KOPT-K1 (cell line): ENCODE results near the gene MYO9B.

Experiments used
- H3K27ac ChIP-seq: fragments of 200-600 bp; sonication (generic); 2 replicates; pipeline ENCODE4 v1.5.1; 2016; ENCODE audit warnings: antibody characterized with exemption, mild to moderate bottlenecking, low read depth, low read length; ENCODE audit not compliant: poor library complexity, severe bottlenecking
- H3K36me3 ChIP-seq: fragments of 200-600 bp; sonication (generic); 2 replicates; pipeline ENCODE4 v1.5.1; 2017; ENCODE audit warnings: antibody characterized with exemption, mild to moderate bottlenecking, low read length, moderate library complexity; ENCODE audit not compliant: insufficient read depth
- H3K9me3 ChIP-seq: fragments of 200-600 bp; sonication (generic); 2 replicates; pipeline ENCODE4 v1.5.1; 2017; ENCODE audit warnings: antibody characterized with exemption, low read length, mild to moderate bottlenecking; ENCODE audit not compliant: insufficient read depth, poor library complexity, severe bottlenecking

MYO9B gene

GRCh38 chr19:17076543-17076991, 990 bp downstream of the MYO9B start:
- H3K27ac ChIP-seq = peak overlapping the region; percentile 89
- no peaks in the 10 kb centered on the region for H3K9me3 ChIP-seq
- peaks cover 49% of the 10 kb centered on the region for H3K36me3 ChIP-seq

- H3K27ac ChIP-seq = peak overlapping the region; percentile 89
- peaks cover 44% of the 10 kb centered on the region for H3K36me3 ChIP-seq
- no peaks in the 10 kb centered on the region for H3K9me3 ChIP-seq
These were observed 2.0 kb downstream of the MYO9B start for GRCh38 chr19:17077447-17078028.

- Histone ChIP-seq H3K36me3 (peaks cover 36% of the 10 kb centered on the region), H3K27ac (no peak overlapping the region), H3K9me3 (no peaks in the 10 kb centered on the region)
These were observed 2.7 kb downstream of the MYO9B start for GRCh38 chr19:17078036-17078919.

GRCh38 chr19:17078920-17079709, 3.5 kb downstream of the MYO9B start:
- Histone ChIP-seq H3K9me3 (no peaks in the 10 kb centered on the region), H3K27ac (no peak overlapping the region), H3K36me3 (peaks cover 33% of the 10 kb centered on the region)

GRCh38 chr19:17079710-17080439, 4.3 kb downstream of the MYO9B start:
- Histone ChIP-seq H3K27ac (no peak overlapping the region), H3K9me3 (no peaks in the 10 kb centered on the region), H3K36me3 (peaks cover 33% of the 10 kb centered on the region)

GRCh38 chr19:17080440-17080801, 4.8 kb downstream of the MYO9B start:
- Histone ChIP-seq H3K27ac (no peak overlapping the region), H3K36me3 (peaks cover 37% of the 10 kb centered on the region)

GRCh38 chr19:17081672-17082630, 6.4 kb downstream of the MYO9B start:
- H3K9me3 ChIP-seq = no peaks in the 10 kb centered on the region
- H3K27ac ChIP-seq = no peak overlapping the region
- H3K36me3 ChIP-seq = peaks cover 52% of the 10 kb centered on the region

More at GRCh38 chr19:17080440-17080801, 4.8 kb downstream of the MYO9B start:
- no peaks in the 10 kb centered on the region for H3K9me3 ChIP-seq

- H3K9me3 ChIP-seq = no peaks in the 10 kb centered on the region
- no peak overlapping the region for H3K27ac ChIP-seq
- H3K36me3 ChIP-seq = peaks cover 42% of the 10 kb centered on the region; the same call in 1 of the 2 replicates
These were observed 10.5 kb downstream of the MYO9B start for GRCh38 chr19:17086120-17086519.

- no peak overlapping the region for H3K27ac ChIP-seq
- H3K9me3 ChIP-seq = no peaks in the 10 kb centered on the region
- peaks cover 44% of the 10 kb centered on the region; the same call in 1 of the 2 replicates for H3K36me3 ChIP-seq
These were observed 11.3 kb downstream of the MYO9B start for GRCh38 chr19:17086834-17087233.

- Histone ChIP-seq H3K27ac (no peak overlapping the region), H3K9me3 (no peaks in the 10 kb centered on the region), H3K36me3 (peaks cover 49% of the 10 kb centered on the region; the same call in 1 of the 2 replicates)
These were observed 13.0 kb downstream of the MYO9B start for GRCh38 chr19:17088552-17088951.

- Histone ChIP-seq H3K36me3 (peaks cover 44% of the 10 kb centered on the region; the same call in 1 of the 2 replicates), H3K27ac (no peak overlapping the region), H3K9me3 (no peaks in the 10 kb centered on the region)
These were observed 15.0 kb downstream of the MYO9B start for GRCh38 chr19:17090583-17090982.

GRCh38 chr19:17091758-17092333, 16.3 kb downstream of the MYO9B start:
- Histone ChIP-seq H3K36me3 (peaks cover 31% of the 10 kb centered on the region; the same call in 1 of the 2 replicates), H3K27ac (no peak overlapping the region), H3K9me3 (no peaks in the 10 kb centered on the region)

- peaks cover 24% of the 10 kb centered on the region; the same call in 1 of the 2 replicates for H3K36me3 ChIP-seq
- no peak overlapping the region for H3K27ac ChIP-seq
- no peaks in the 10 kb centered on the region for H3K9me3 ChIP-seq
These were observed 17.1 kb downstream of the MYO9B start for GRCh38 chr19:17092696-17093095.
